ENCODE measurements around the gene TMEM248.

- no peak for TF ChIP-seq CTCF (conservative IDR thresholded peaks at IDR 0.05)
- no peak for TF ChIP-seq ZFX (IDR thresholded peaks at IDR 0.05)
These were observed 16.9 kb downstream of the TMEM248 start for GRCh38 chr7:66937940-66938339.
